AG04449 (cell line): ENCODE data around the gene SPATA20.

Experiments used
- CTCF ChIA-PET: fragments of 350-600 bp; formaldehyde crosslinking; extraction: SDS; loops from one replicate; lab custom pipeline; 2021; ENCODE audit warnings: antibody characterized with exemption; lab: Yijun Ruan, JAX
- POLR2A ChIA-PET: fragments of 400-600, 350-600 bp; formaldehyde crosslinking; extraction: SDS; loops from one replicate; lab custom pipeline; 2020; ENCODE audit warnings: antibody characterized with exemption, inconsistent platforms; lab: Yijun Ruan, JAX
- DNase-seq: peaks from one replicate; pipeline ENCODE4 v3.0.0-alpha.2; 2010; ENCODE audit warnings: low read depth, low spot score
- H3K4me3 ChIP-seq: 2 replicates; pipeline ENCODE4 v1.5.1; 2011; ENCODE audit warnings: low read depth, mild to moderate bottlenecking, control low read depth, low read length
- TF ChIP-seq, protein P1 (sequence below): IDR thresholded peaks from one replicate; pipeline ENCODE4 v1.5.1; 2011; ENCODE audit warnings: mild to moderate bottlenecking, moderate library complexity, low read length, control low read depth, inconsistent platforms; ENCODE audit not compliant: insufficient read depth; ENCODE audit errors: missing control alignments

The SPATA20 gene

GRCh38 chr17:50549969-50550368 lies 3.0 kb downstream of the SPATA20 start:
- CTCF ChIA-PET: interaction anchor here (0.7 to 8.7 kb wide), 35 partner anchors 8 to 303 kb away, joined by 3 to 265 read pairs (median 11); partner anchors contain the start of gene CACNA1G
- TF ChIP-seq, protein P1, sequence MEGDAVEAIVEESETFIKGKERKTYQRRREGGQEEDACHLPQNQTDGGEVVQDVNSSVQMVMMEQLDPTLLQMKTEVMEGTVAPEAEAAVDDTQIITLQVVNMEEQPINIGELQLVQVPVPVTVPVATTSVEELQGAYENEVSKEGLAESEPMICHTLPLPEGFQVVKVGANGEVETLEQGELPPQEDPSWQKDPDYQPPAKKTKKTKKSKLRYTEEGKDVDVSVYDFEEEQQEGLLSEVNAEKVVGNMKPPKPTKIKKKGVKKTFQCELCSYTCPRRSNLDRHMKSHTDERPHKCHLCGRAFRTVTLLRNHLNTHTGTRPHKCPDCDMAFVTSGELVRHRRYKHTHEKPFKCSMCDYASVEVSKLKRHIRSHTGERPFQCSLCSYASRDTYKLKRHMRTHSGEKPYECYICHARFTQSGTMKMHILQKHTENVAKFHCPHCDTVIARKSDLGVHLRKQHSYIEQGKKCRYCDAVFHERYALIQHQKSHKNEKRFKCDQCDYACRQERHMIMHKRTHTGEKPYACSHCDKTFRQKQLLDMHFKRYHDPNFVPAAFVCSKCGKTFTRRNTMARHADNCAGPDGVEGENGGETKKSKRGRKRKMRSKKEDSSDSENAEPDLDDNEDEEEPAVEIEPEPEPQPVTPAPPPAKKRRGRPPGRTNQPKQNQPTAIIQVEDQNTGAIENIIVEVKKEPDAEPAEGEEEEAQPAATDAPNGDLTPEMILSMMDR: no peak
- DNase-seq: no peak
- POLR2A ChIA-PET: interaction anchor here (0.5 to 1.2 kb wide), 3 partner anchors 75 to 158 kb away, joined by 3 to 4 read pairs (median 3); partner anchors contain the start of gene ANKRD40
- H3K4me3 ChIP-seq: no peak overlapping the region

DNA sequence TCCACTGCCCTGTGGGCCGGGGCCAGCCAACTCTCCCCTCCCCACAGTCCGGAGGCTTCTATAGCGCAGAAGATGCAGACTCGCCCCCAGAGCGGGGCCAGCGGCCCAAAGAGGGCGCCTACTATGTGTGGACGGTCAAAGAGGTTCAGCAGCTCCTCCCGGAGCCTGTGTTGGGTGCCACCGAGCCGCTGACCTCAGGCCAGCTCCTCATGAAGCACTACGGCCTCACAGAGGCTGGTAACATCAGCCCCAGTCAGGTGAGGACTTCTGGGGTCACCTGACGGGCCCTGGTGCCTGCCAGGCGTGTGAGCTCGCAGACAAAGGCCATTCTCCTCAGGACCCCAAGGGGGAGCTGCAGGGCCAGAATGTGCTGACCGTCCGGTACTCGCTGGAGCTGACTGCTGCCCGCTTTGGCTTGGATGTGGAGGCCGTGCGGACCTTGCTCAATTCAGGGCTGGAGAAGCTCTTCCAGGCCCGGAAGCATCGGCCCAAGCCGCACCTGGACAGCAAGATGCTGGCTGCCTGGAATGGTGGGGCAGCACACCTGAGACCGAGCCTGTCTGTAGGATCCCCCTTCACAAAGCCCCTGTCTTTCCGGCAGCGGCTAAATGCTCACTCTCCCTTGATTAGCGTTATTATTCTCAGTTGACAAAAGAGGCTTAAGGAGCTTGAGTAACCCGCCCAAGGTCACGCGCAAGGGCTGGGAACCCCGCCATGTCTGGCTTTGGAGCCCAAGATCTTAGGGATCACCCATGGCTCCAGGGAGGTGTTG lies 3.9 kb downstream of the SPATA20 start:
- CTCF ChIA-PET: interaction anchor here (0.6 to 8.7 kb wide), 49 partner anchors 9 to 328 kb away, joined by 3 to 265 read pairs (median 5); partner anchors contain the start of genes CACNA1G and RSAD1
- TF ChIP-seq, protein P1: peak; percentile 97
- no peak overlapping the region for H3K4me3 ChIP-seq
- peak; percentile 29 for DNase-seq
- POLR2A ChIA-PET: interaction anchor here (0.9 to 1.0 kb wide), 2 partner anchors 9 to 144 kb away, joined by 3 read pairs; no protein-coding TSS in a partner anchor

GRCh38 chr17:50551433-50551815 lies 4.5 kb downstream of the SPATA20 start:
- TF ChIP-seq, protein P1: no peak
- CTCF ChIA-PET: interaction anchor here (0.6 to 8.7 kb wide), 40 partner anchors 10 to 327 kb away, joined by 3 to 265 read pairs (median 6); partner anchors contain the start of genes CACNA1G and RSAD1
- DNase-seq: no peak
- POLR2A ChIA-PET: interaction anchor here (0.9 to 1.0 kb wide), 2 partner anchors 9 to 143 kb away, joined by 3 read pairs; no protein-coding TSS in a partner anchor
- H3K4me3 ChIP-seq: no peak overlapping the region

GRCh38 chr17:50551884-50552283 lies 4.9 kb downstream of the SPATA20 start:
- POLR2A ChIA-PET: no interaction called here
- no peak for DNase-seq

GRCh38 chr17:50554201-50554600 lies 7.2 kb downstream of the SPATA20 start:
- POLR2A ChIA-PET: no interaction called here
- H3K4me3 ChIP-seq: no peak overlapping the region
- CTCF ChIA-PET: interaction anchor here (1.0 to 8.7 kb wide), 3 partner anchors 56 to 140 kb away, joined by 3 to 265 read pairs (median 3); no protein-coding TSS in a partner anchor
- TF ChIP-seq, protein P1: no peak
- DNase-seq: no peak

More at GRCh38 chr17:50551884-50552283, 4.9 kb downstream of the SPATA20 start:
- CTCF ChIA-PET: interaction anchor here (0.9 to 8.7 kb wide), 19 partner anchors 10 to 327 kb away, joined by 3 to 265 read pairs (median 15); partner anchors contain the start of gene CACNA1G
- TF ChIP-seq, protein P1: no peak
- H3K4me3 ChIP-seq: no peak overlapping the region

- TF ChIP-seq, protein P1: no peak
- ChIA-PET POLR2A (no interaction called here), CTCF (interaction anchor here (1.2 to 2.2 kb wide), 3 partner anchors 11 to 123 kb away, joined by 3 to 10 read pairs (median 3); no protein-coding TSS in a partner anchor)
- H3K4me3 ChIP-seq: no peak overlapping the region
- DNase-seq: no peak
These were observed 9.8 kb downstream of the SPATA20 start for GRCh38 chr17:50556803-50557202.
